OCI-LY7 (cell line): ENCODE measurements around the gene TMEM140. TPM values are rescaled to one million over a fixed set of nuclear protein-coding genes. Genes with fewer than 3 reads are reported as not detected.

Experiments
- BruUV-seq: library from RNA; stranded (reverse); fragments of 400-500 nt; replicated peaks from 2 replicates; lab custom pipeline; 2021; lab: Mats Ljungman, UMichigan
- CTCF ChIA-PET: fragments of 300-600 bp; sonication (Branson Sonifier 250); formaldehyde crosslinking; loops from one replicate; lab custom pipeline; 2022; ENCODE audit warnings: antibody characterized with exemption; ENCODE audit not compliant: unreplicated experiment; lab: Charles Lee
- POLR2A ChIA-PET: fragments of 300-600 bp; sonication (Branson Sonifier 250); formaldehyde crosslinking; loops from one replicate; lab custom pipeline; 2022; ENCODE audit warnings: antibody characterized with exemption; lab: Charles Lee
- DNase-seq: peaks from one replicate; pipeline ENCODE4 v3.0.0-alpha.2; 2015; ENCODE audit warnings: low spot score
- H2AFZ ChIP-seq: fragments of 200-600 bp; sonication (generic), shearing (Covaris generic); 2 replicates; pipeline ENCODE4 v1.6.1; 2014; ENCODE audit warnings: mild to moderate bottlenecking, antibody characterized with exemption, low read length, moderate library complexity
- H3K27ac ChIP-seq: fragments of 200-600 bp; sonication (generic); 2 replicates; pipeline ENCODE4 v1.5.1; 2014; ENCODE audit warnings: mixed run types, low read depth, mild to moderate bottlenecking, moderate library complexity, low read length, inconsistent platforms; ENCODE audit not compliant: poor library complexity, severe bottlenecking
- H3K36me3 ChIP-seq: fragments of 200-600 bp; sonication (generic); 2 replicates; pipeline ENCODE4 v1.6.1; 2014; ENCODE audit warnings: mild to moderate bottlenecking, antibody characterized with exemption, low read length, moderate library complexity, mixed read lengths; ENCODE audit not compliant: insufficient read depth
- H3K4me1 ChIP-seq: fragments of 200-600 bp; sonication (generic); 2 replicates; pipeline ENCODE4 v1.5.1; 2014; ENCODE audit warnings: mild to moderate bottlenecking, low read length; ENCODE audit not compliant: insufficient read depth, poor library complexity, severe bottlenecking
- H3K4me2 ChIP-seq: fragments of 200-600 bp; sonication (generic); 2 replicates; pipeline ENCODE4 v1.6.1; 2014; ENCODE audit warnings: mild to moderate bottlenecking, low read length
- H3K4me3 ChIP-seq: fragments of 200-600 bp; sonication (generic); 2 replicates; pipeline ENCODE4 v1.5.1; 2014; ENCODE audit warnings: mild to moderate bottlenecking, low read depth, low read length; ENCODE audit not compliant: poor library complexity, severe bottlenecking
- H3K79me2 ChIP-seq: fragments of 200-600 bp; sonication (generic); 2 replicates; pipeline ENCODE4 v1.6.1; 2016; ENCODE audit warnings: low read depth, mild to moderate bottlenecking, low read length, moderate library complexity, mixed read lengths; ENCODE audit not compliant: insufficient read depth
- H3K9me2 ChIP-seq: fragments of 200-600 bp; sonication (generic); 2 replicates; pipeline ENCODE4 v1.6.1; 2016; ENCODE audit warnings: mild to moderate bottlenecking, low read length, mixed read lengths; ENCODE audit not compliant: insufficient read depth
- H3K9me3 ChIP-seq: fragments of 200-600 bp; sonication (generic); 2 replicates; pipeline ENCODE4 v1.6.1; 2014; ENCODE audit warnings: mild to moderate bottlenecking, mixed run types, low read length, mixed read lengths
- H4K20me1 ChIP-seq: fragments of 200-600 bp; sonication (generic); 2 replicates; pipeline ENCODE4 v1.6.1; 2014; ENCODE audit warnings: mild to moderate bottlenecking, antibody characterized with exemption, low read length, moderate library complexity, mixed read lengths; ENCODE audit not compliant: insufficient read depth
- CTCF ChIP-seq: fragments of 200-600 bp; sonication (generic); conservative IDR thresholded peaks from 2 replicates; pipeline ENCODE4 v1.5.1; 2014; ENCODE audit warnings: mild to moderate bottlenecking, antibody characterized with exemption, low read length, moderate library complexity, mixed read lengths
- EZH2phosphoT487 ChIP-seq: fragments of 200-600 bp; sonication (generic); IDR thresholded peaks from 2 replicates; pipeline ENCODE4 v1.6.1; 2018; ENCODE audit warnings: low read depth, borderline replicate concordance, mild to moderate bottlenecking, mixed run types, antibody characterized with exemption, low read length, moderate library complexity, mixed read lengths
- intact Hi-C: fragments of 100-400 bp; cut with micrococcal nuclease; formaldehyde crosslinking; loops from one replicate; pipeline ENCODE4 v1.10.0; 2022; ENCODE audit not compliant: unreplicated experiment
- total RNA-seq, 2 experiments: library from RNA; depleted of rRNA in 1 of 2; stranded (reverse); fragments of >200 nt in 1 of 2; shearing (Covaris generic) in 1 of 2; gene quantifications; 2 replicates each; pipeline ENCODE4 v1.2.3, GENCODE V29; 2014 to 2022

TMEM140 gene
- total RNA-seq, 2 experiments from 2014 or later: 0.41 to 1.6 TPM

- no peak overlapping the region for H2AFZ ChIP-seq
- no peak overlapping the region for H3K4me3 ChIP-seq
- H3K9me3 ChIP-seq: peaks cover 23% of the 10 kb centered on the region
- no TSS peak for BruUV-seq
- peaks cover 6% of the 10 kb centered on the region; the same call in 1 of the 2 replicates for H4K20me1 ChIP-seq
- no peak for DNase-seq
- H3K4me2 ChIP-seq: no peak overlapping the region
- no peak for TF ChIP-seq CTCF
- peaks cover 35% of the 10 kb centered on the region for H3K4me1 ChIP-seq
- H3K36me3 ChIP-seq: peaks cover 82% of the 10 kb centered on the region
- intact Hi-C loops: no loop called here
- no peaks in the 10 kb centered on the region for H3K9me2 ChIP-seq
- H3K79me2 ChIP-seq: peaks cover 12% of the 10 kb centered on the region; the same call in 1 of the 2 replicates
- ChIA-PET CTCF (no interaction called here), POLR2A (interaction anchor here (0.5 to 0.8 kb wide), 4 partner anchors 17 to 516 kb away, joined by 3 read pairs; partner anchors contain the start of gene TMEM140)
- H3K27ac ChIP-seq: no peak overlapping the region
Measured at GRCh38 chr7:135164357-135165061, 16.6 kb downstream of the TMEM140 start.

GRCh38 chr7:135165862-135166261, 18.0 kb downstream of the TMEM140 start:
- Histone ChIP-seq H3K79me2 (peaks cover 16% of the 10 kb centered on the region; the same call in 1 of the 2 replicates), H3K4me2 (no peak overlapping the region), H3K9me2 (no peaks in the 10 kb centered on the region), H3K4me1 (peaks cover 23% of the 10 kb centered on the region), H3K36me3 (peaks cover 76% of the 10 kb centered on the region), H4K20me1 (peaks cover 6% of the 10 kb centered on the region; the same call in 1 of the 2 replicates), H3K4me3 (no peak overlapping the region), H3K27ac (no peak overlapping the region), H2AFZ (no peak overlapping the region), H3K9me3 (peaks cover 19% of the 10 kb centered on the region)
- TF ChIP-seq EZH2phosphoT487 (no peak), CTCF (no peak)
- intact Hi-C loops: no loop called here
- DNase-seq: no peak
- POLR2A ChIA-PET: no interaction called here
- BruUV-seq: TSS peak; percentile 31
- CTCF ChIA-PET: no interaction called here

GRCh38 chr7:135166338-135166990, 18.6 kb downstream of the TMEM140 start:
- Histone ChIP-seq H3K9me2 (no peaks in the 10 kb centered on the region), H3K9me3 (peaks cover 17% of the 10 kb centered on the region), H4K20me1 (peaks cover 6% of the 10 kb centered on the region; the same call in 1 of the 2 replicates), H3K27ac (no peak overlapping the region), H3K36me3 (peaks cover 72% of the 10 kb centered on the region), H3K4me1 (peaks cover 22% of the 10 kb centered on the region), H3K4me2 (no peak overlapping the region), H2AFZ (no peak overlapping the region), H3K79me2 (peaks cover 16% of the 10 kb centered on the region; the same call in 1 of the 2 replicates), H3K4me3 (no peak overlapping the region)
- no TSS peak for BruUV-seq
- ChIA-PET CTCF (no interaction called here), POLR2A (no interaction called here)
- intact Hi-C loops: no loop called here
- DNase-seq: no peak
- TF ChIP-seq CTCF: no peak
- TF ChIP-seq EZH2phosphoT487: no peak
